CD14-positive monocyte (primary cell): Measurements from ENCODE around the gene G6PD. TPM values are rescaled to one million over a fixed set of nuclear protein-coding genes. Genes with fewer than 3 reads are reported as not detected.
"Not testable (repeated sequence)": the region's sequence is repeated elsewhere in the genome, so short reads cannot be mapped to it uniquely, and the experiment has no call there.

ENCODE experiments used
- DNase-seq, 3 donors: peaks; one replicate each; pipeline ENCODE4 v3.0.0-alpha.2; 2011 to 2022
- H2AFZ ChIP-seq: 2 replicates; pipeline ENCODE4 v1.6.0; 2012; ENCODE audit warnings: mild to moderate bottlenecking, low read depth, low read length, inconsistent platforms; ENCODE audit not compliant: insufficient read depth, poor library complexity, severe bottlenecking
- H3K27ac ChIP-seq, 2 donors: 1 replicate in 1 of 2; 2 replicates in 1 of 2; pipeline ENCODE4 v1.5.1; 2012 to 2013; ENCODE audit warnings: low read length in 2 of 2, control low read depth in 1 of 2, inconsistent platforms in 1 of 2, low read depth in 1 of 2, mild to moderate bottlenecking in 1 of 2
- H3K27me3 ChIP-seq, 2 donors: one replicate each; pipeline versions ENCODE4 v1.6.0 to v1.6.1; 2011 to 2013; ENCODE audit warnings: low read length in 2 of 2; ENCODE audit not compliant: control insufficient read depth in 2 of 2, insufficient read depth in 2 of 2
- H3K36me3 ChIP-seq, 2 donors: replicated peaks in 1 of 2; 1 replicate in 1 of 2; 2 replicates in 1 of 2; pipeline versions ENCODE4 v1.5.1 to v1.6.1; 2012 to 2013; ENCODE audit warnings: low read length in 2 of 2, control low read depth in 1 of 2, inconsistent platforms in 1 of 2, mild to moderate bottlenecking in 1 of 2; ENCODE audit not compliant: insufficient read depth in 2 of 2, control insufficient read depth in 1 of 2
- H3K4me1 ChIP-seq, 2 donors: 1 replicate in 1 of 2; 2 replicates in 1 of 2; pipeline versions ENCODE4 v1.5.1 to v1.6.1; 2012 to 2013; ENCODE audit warnings: low read length in 2 of 2, control low read depth in 1 of 2, inconsistent platforms in 1 of 2, mild to moderate bottlenecking in 1 of 2, moderate library complexity in 1 of 2; ENCODE audit not compliant: insufficient read depth in 2 of 2, control insufficient read depth in 1 of 2
- H3K4me2 ChIP-seq: replicated peaks from 2 replicates; pipeline ENCODE3; 2012; ENCODE audit warnings: low read length, moderate library complexity, mild to moderate bottlenecking; ENCODE audit not compliant: poor library complexity, severe bottlenecking; ENCODE audit errors: extremely low read depth
- H3K4me3 ChIP-seq, 3 experiments: fragments of 200-600 bp in 1 of 3; sonication (generic) in 1 of 3; replicated peaks in 1 of 3; 1 replicate in 2 of 3; 2 replicates in 1 of 3; pipeline ENCODE4 v1.5.1; 2011 to 2013; ENCODE audit warnings: low read length in 3 of 3, mild to moderate bottlenecking in 3 of 3, control low read depth in 2 of 3, low read depth in 2 of 3, inconsistent platforms in 1 of 3, moderate library complexity in 1 of 3
- H3K79me2 ChIP-seq: 2 replicates; pipeline ENCODE4 v1.6.0; 2012; ENCODE audit warnings: mild to moderate bottlenecking, control low read depth, inconsistent platforms, low read length, moderate library complexity; ENCODE audit not compliant: insufficient read depth
- H3K9ac ChIP-seq: 2 replicates; pipeline ENCODE4 v1.6.0; 2017; ENCODE audit warnings: low read length, mild to moderate bottlenecking; ENCODE audit not compliant: insufficient read depth, poor library complexity, severe bottlenecking
- H3K9me3 ChIP-seq, 2 donors: replicated peaks in 1 of 2; 1 replicate in 1 of 2; 2 replicates in 1 of 2; pipeline versions ENCODE4 v1.5.1 to v1.6.1; 2012 to 2013; ENCODE audit warnings: low read length in 2 of 2, control low read depth in 1 of 2; ENCODE audit not compliant: control insufficient read depth in 1 of 2, insufficient read depth in 1 of 2
- H4K20me1 ChIP-seq: 2 replicates; pipeline ENCODE4 v1.6.0; 2012; ENCODE audit warnings: mild to moderate bottlenecking, low read length, control low read depth, moderate library complexity; ENCODE audit not compliant: insufficient read depth
- H3K27ac Mint-ChIP-seq, 7 donors: one replicate each; pipeline ENCODE4 v1.8.0; 2020; ENCODE audit warnings: mild to moderate bottlenecking in 7 of 7, mixed read lengths in 7 of 7, moderate library complexity in 6 of 7, inconsistent platforms in 2 of 7
- H3K27me3 Mint-ChIP-seq, 3 donors: one replicate each; pipeline ENCODE4 v1.8.0; 2021 to 2022; ENCODE audit warnings: low read depth in 3 of 3, mild to moderate bottlenecking in 3 of 3, mixed read lengths in 3 of 3, moderate library complexity in 3 of 3, inconsistent platforms in 1 of 3
- H3K36me3 Mint-ChIP-seq, 2 donors: one replicate each; pipeline ENCODE4 v1.8.0; 2020; ENCODE audit warnings: mixed read lengths in 2 of 2, inconsistent platforms in 1 of 2, mild to moderate bottlenecking in 1 of 2
- H3K4me1 Mint-ChIP-seq: one replicate; pipeline ENCODE4 v1.8.0; 2020; ENCODE audit warnings: mild to moderate bottlenecking, mixed read lengths
- H3K4me3 Mint-ChIP-seq, 2 donors: one replicate each; pipeline ENCODE4 v1.8.0; 2020; ENCODE audit warnings: mild to moderate bottlenecking in 2 of 2, mixed read lengths in 2 of 2, moderate library complexity in 1 of 2
- H3K9me3 Mint-ChIP-seq, 7 donors: one replicate each; pipeline ENCODE4 v1.8.0; 2020 to 2022; ENCODE audit warnings: mixed read lengths in 7 of 7, mild to moderate bottlenecking in 6 of 7, moderate library complexity in 6 of 7, inconsistent platforms in 2 of 7
- WGBS: methylation state at CpG from one replicate; pipeline ENCODE4 v1.1.5; 2013; ENCODE audit warnings: missing lambda C conversion rate; ENCODE audit not compliant: insufficient coverage; 5-methylcytosine and 5-hydroxymethylcytosine counted together
- intact Hi-C, 2 donors: fragments of 100-400 bp; cut with micrococcal nuclease; formaldehyde crosslinking; loops; one replicate each; pipeline versions ENCODE4 v1.15.0 to v1.15.1; 2023
- polyA plus RNA-seq, 3 donors: library from polyadenylated mRNA; depleted of rRNA in 1 of 3; unstranded in 2 of 3; stranded (reverse) in 1 of 3; fragments of 300-500 nt in 2 of 3; fragments of >200 nt in 1 of 3; fragmentation: Illumina TruSeq in 2 of 3; gene quantifications; 1 replicate in 2 of 3; 2 replicates in 1 of 3; pipeline ENCODE4 v1.2.3, GENCODE V29; 2012 to 2021
- TF ChIP-seq, protein P1 (sequence below): fragments of 200-600 bp; IDR thresholded peaks from one replicate; pipeline ENCODE4 v1.8.0; 2022; ENCODE audit warnings: antibody characterized with exemption, mild to moderate bottlenecking

Gene G6PD
- polyA plus RNA-seq, 3 donors: 10.7 to 165 (median 14.7) TPM

DNA sequence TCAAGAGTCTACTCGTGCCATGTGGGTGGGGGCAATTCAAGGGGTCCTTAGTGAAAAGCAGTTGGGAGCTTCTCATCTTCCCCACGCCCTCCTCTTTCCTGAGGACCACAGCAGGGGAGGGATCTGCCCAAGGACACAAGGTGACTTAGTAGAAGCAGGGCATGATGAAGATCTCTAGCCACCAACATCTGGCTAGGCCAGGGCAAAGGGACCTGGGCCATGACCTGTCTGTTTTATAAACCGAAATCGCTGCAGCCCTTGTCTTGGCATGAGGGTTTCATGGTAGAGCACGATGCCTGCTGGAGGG lies 5.1 kb downstream of the G6PD start:
- no peak overlapping the region for H3K4me3 Mint-ChIP-seq
- peak overlapping the region; percentile 97 to 99 (median 97) for H3K27ac Mint-ChIP-seq
- H3K36me3 ChIP-seq: peaks cover 3 to 13% of the 10 kb centered on the region in 2 donors
- peaks cover 56% of the 10 kb centered on the region for H3K4me1 Mint-ChIP-seq
- peak overlapping the region; percentile 70 for H3K9ac ChIP-seq
- peaks cover 0 to 17% (median 5%) of the 10 kb centered on the region in 7 donors for H3K9me3 Mint-ChIP-seq
- no CpG with 5 or more reads among the region's 5 CpGs for WGBS
- peaks cover 59 to 66% of the 10 kb centered on the region in 2 donors for H3K4me1 ChIP-seq
- peaks cover 63% of the 10 kb centered on the region for H3K79me2 ChIP-seq
- DNase-seq: no peak
- TF ChIP-seq, protein P1, sequence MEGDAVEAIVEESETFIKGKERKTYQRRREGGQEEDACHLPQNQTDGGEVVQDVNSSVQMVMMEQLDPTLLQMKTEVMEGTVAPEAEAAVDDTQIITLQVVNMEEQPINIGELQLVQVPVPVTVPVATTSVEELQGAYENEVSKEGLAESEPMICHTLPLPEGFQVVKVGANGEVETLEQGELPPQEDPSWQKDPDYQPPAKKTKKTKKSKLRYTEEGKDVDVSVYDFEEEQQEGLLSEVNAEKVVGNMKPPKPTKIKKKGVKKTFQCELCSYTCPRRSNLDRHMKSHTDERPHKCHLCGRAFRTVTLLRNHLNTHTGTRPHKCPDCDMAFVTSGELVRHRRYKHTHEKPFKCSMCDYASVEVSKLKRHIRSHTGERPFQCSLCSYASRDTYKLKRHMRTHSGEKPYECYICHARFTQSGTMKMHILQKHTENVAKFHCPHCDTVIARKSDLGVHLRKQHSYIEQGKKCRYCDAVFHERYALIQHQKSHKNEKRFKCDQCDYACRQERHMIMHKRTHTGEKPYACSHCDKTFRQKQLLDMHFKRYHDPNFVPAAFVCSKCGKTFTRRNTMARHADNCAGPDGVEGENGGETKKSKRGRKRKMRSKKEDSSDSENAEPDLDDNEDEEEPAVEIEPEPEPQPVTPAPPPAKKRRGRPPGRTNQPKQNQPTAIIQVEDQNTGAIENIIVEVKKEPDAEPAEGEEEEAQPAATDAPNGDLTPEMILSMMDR: no peak
- intact Hi-C loops: no loop called here
- H2AFZ ChIP-seq: no peak overlapping the region
- H3K27me3 ChIP-seq: no peaks in the 10 kb centered on the region
- peak overlapping the region in 1 of 3 experiments; percentile 59 for H3K4me3 ChIP-seq
- peak overlapping the region; percentile 95 to 99 for H3K27ac ChIP-seq
- H3K36me3 Mint-ChIP-seq: peaks cover 20 to 51% of the 10 kb centered on the region in 2 donors
- no peaks in the 10 kb centered on the region for H3K9me3 ChIP-seq
- peaks cover 0 to 20% (median 0%) of the 10 kb centered on the region in 3 donors for H3K27me3 Mint-ChIP-seq
- peak overlapping the region; percentile 59 for H3K4me2 ChIP-seq
- no peaks in the 10 kb centered on the region for H4K20me1 ChIP-seq

DNA sequence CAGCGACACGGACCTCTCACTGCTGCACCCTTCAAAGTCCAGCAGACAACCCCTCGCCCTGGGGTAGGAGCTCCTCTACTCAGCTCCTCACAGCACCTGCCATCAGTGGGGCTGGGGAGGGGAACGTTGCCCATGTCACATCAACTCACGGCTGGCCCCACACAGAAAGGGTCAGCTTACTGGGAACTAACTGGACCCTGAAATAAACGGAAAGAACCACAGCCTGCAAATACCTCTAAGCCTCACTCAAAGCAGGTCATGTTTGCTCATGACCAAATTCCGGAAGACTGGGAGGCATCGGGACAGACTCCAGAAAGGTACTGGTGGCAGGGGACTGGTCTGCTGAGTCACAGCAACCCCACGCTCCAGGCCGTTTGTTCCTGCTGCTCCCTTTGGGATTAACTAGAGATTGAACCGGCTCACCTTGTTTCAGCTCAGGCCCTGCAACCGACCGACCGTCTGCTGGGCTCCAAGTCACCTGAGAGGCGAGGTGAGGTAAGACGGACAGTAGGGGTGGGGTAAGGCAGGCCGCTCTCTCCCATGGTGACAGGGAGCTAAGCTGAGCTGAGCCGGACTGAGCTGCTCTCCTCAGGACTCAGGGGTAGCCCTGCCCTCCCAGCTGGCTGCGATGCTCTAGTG lies 5.6 kb downstream of the G6PD start:
- Histone ChIP-seq H3K27me3 (no peaks in the 10 kb centered on the region), H3K9me3 (no peaks in the 10 kb centered on the region), H3K9ac (peak overlapping the region; percentile 70), H3K36me3 (peaks cover 4 to 16% of the 10 kb centered on the region in 2 donors), H2AFZ (no peak overlapping the region), H3K4me1 (peaks cover 56 to 60% of the 10 kb centered on the region in 2 donors), H4K20me1 (no peaks in the 10 kb centered on the region), H3K4me2 (peak overlapping the region; percentile 59), H3K4me3 (peak overlapping the region in 1 of 3 experiments; percentile 59), H3K27ac (peak overlapping the region; percentile 95 to 99), H3K79me2 (peaks cover 63% of the 10 kb centered on the region)
- H3K36me3 Mint-ChIP-seq: peaks cover 20 to 51% of the 10 kb centered on the region in 2 donors
- peak overlapping the region; percentile 97 to 99 (median 97) for H3K27ac Mint-ChIP-seq
- peaks cover 0 to 12% (median 5%) of the 10 kb centered on the region in 7 donors for H3K9me3 Mint-ChIP-seq
- DNase-seq: no peak
- H3K4me3 Mint-ChIP-seq: no peak overlapping the region
- peaks cover 0 to 18% (median 0%) of the 10 kb centered on the region in 3 donors for H3K27me3 Mint-ChIP-seq
- intact Hi-C loops: no loop called here
- H3K4me1 Mint-ChIP-seq: peaks cover 53% of the 10 kb centered on the region
- TF ChIP-seq, protein P1: no peak
- WGBS: 92% methylated on average over 7 of the region's 19 CpGs

DNA sequence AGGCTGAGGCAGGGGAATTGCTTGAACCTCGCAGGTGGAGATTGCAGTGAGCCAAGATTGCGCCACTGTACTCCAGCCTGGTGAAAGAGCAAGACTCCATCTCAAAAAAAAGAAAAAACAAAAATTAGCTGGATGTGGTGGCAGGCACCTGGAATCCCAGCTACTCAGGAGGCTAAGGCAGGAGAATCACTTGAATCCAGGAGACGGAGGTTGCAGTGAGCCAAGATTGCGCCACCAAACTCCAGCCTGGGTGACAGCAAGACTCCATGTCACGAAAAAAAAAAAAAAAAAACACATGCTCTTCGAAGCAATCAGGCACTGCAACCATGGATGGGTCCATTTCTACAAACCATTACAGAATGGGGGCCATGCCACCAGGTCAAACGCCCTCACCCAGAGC lies 6.3 kb downstream of the G6PD start:
- H4K20me1 ChIP-seq, H3K27me3 ChIP-seq, H3K4me3 Mint-ChIP-seq, intact Hi-C loops, H3K9ac ChIP-seq, H3K9me3 ChIP-seq, H2AFZ ChIP-seq, H3K4me2 ChIP-seq, H3K4me3 ChIP-seq, DNase-seq, H3K9me3 Mint-ChIP-seq: not testable (repeated sequence)
- no CpG with 5 or more reads among the region's 7 CpGs for WGBS
- Histone ChIP-seq H3K4me1 (peaks cover 49 to 54% of the 10 kb centered on the region in 2 donors), H3K79me2 (peaks cover 59% of the 10 kb centered on the region), H3K27ac (peak overlapping the region in 1 of 2 donors; percentile 95), H3K36me3 (peaks cover 7 to 23% of the 10 kb centered on the region in 2 donors)
- H3K27me3 Mint-ChIP-seq: peaks cover 0 to 16% (median 0%) of the 10 kb centered on the region in 3 donors
- peaks cover 47% of the 10 kb centered on the region for H3K4me1 Mint-ChIP-seq
- peak overlapping the region in 6 of 7 donors; percentile 25 to 99 (median 91) for H3K27ac Mint-ChIP-seq
- peaks cover 26 to 53% of the 10 kb centered on the region in 2 donors for H3K36me3 Mint-ChIP-seq
